GM19452 (cell line): Measurements from ENCODE around the gene IGFBPL1.

Experiments used
- ATAC-seq: cut with Tn5 transposase; IDR thresholded peaks from one replicate; pipeline ENCODE4 v1.9.1; 2021; ENCODE audit not compliant: unreplicated experiment

The IGFBPL1 gene

GRCh38 chr9:38357350-38358114, 66.7 kb downstream of the IGFBPL1 start:
- no peak for ATAC-seq

- no peak for ATAC-seq
Measured at GRCh38 chr9:38356851-38357250, 67.4 kb downstream of the IGFBPL1 start.
